ENCODE measurements around the gene CCDC43.

Gene CCDC43

DNA sequence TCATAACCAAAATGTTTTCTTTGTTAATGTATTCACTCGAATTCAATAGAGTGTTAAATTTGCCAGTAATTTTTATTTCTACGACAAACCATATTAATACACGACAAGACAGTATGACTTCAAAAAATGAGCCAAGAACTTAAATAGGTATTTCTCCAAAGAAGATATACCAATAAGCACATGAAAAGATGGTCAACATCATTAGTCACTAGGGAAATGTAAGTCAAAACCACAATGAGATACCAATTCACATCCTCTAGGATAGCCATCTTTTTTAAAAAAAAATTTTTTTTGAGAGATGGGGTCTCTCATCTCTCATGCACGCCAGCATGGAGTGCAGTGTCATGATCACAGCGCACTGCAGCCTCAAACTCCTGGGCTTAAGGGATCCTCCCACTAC lies 38.3 kb downstream of the CCDC43 start:
- TF ChIP-seq, protein P1, sequence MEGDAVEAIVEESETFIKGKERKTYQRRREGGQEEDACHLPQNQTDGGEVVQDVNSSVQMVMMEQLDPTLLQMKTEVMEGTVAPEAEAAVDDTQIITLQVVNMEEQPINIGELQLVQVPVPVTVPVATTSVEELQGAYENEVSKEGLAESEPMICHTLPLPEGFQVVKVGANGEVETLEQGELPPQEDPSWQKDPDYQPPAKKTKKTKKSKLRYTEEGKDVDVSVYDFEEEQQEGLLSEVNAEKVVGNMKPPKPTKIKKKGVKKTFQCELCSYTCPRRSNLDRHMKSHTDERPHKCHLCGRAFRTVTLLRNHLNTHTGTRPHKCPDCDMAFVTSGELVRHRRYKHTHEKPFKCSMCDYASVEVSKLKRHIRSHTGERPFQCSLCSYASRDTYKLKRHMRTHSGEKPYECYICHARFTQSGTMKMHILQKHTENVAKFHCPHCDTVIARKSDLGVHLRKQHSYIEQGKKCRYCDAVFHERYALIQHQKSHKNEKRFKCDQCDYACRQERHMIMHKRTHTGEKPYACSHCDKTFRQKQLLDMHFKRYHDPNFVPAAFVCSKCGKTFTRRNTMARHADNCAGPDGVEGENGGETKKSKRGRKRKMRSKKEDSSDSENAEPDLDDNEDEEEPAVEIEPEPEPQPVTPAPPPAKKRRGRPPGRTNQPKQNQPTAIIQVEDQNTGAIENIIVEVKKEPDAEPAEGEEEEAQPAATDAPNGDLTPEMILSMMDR (conservative IDR thresholded peaks at IDR 0.05; ENCODE audit: low read depth, low read length): no peak
- no peak for DNase-seq (ENCODE audit: low read depth)
- no peak overlapping the region for H3K4me3 ChIP-seq (ENCODE audit: low read length)

GRCh38 chr17:44648963-44649362 lies 40.6 kb downstream of the CCDC43 start:
- TF ChIP-seq, protein P1 (conservative IDR thresholded peaks at IDR 0.05; ENCODE audit: low read depth, low read length): no peak
- DNase-seq (ENCODE audit: low read depth): no peak
- H3K4me3 ChIP-seq (ENCODE audit: low read length): no peak overlapping the region

DNA sequence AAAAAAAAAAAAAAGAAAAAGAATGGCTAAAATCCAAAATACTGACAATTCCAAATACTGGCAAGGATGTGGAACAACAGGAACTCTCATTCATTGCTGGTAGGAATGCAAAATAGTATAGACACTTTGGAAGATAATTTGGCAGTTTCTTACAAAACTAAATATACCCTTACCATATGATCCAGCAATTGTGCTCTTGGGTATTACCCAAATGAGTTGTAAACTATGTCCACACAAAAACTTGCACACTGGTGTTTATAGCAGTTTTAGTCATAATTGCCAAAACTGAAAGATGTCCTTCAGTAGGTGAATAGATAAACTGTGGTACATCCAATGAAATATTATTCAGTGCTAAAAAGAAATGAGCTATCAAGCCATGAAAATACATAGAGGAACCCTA lies 41.8 kb downstream of the CCDC43 start:
- TF ChIP-seq, protein P1 (conservative IDR thresholded peaks at IDR 0.05; ENCODE audit: low read depth, low read length): no peak
- no peak overlapping the region for H3K4me3 ChIP-seq (ENCODE audit: low read length)
- no peak for DNase-seq (ENCODE audit: low read depth)

- TF ChIP-seq, protein P1 (conservative IDR thresholded peaks at IDR 0.05; ENCODE audit: low read depth, low read length): no peak
- no peak for DNase-seq (ENCODE audit: low read depth)
Observed at GRCh38 chr17:44646280-44646679, 43.3 kb downstream of the CCDC43 start.

DNA sequence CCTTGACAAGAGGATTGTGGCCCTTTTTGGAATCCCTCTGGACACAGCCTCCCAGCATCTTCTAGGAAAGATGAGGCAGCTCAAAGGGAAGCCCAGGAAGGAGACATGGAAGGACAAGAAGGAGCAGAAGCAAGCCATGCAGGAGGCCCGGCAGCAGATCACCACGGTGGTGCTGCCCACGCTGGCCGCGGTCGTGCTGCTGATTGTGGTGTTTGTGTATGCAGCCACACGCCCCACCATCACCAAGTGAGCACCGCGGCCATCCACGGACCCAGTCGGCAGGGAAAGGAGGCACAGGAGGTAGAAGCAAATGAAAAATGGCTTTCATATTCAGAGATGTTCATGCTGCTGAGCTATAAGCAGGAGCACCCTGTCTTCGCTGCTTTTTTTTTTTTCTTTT lies 44.2 kb downstream of the CCDC43 start:
- no peak overlapping the region for H3K4me3 ChIP-seq (ENCODE audit: low read length)
- no peak for DNase-seq (ENCODE audit: low read depth)
- TF ChIP-seq, protein P1 (conservative IDR thresholded peaks at IDR 0.05; ENCODE audit: low read depth, low read length): no peak

More at GRCh38 chr17:44646280-44646679, 43.3 kb downstream of the CCDC43 start:
- H3K4me3 ChIP-seq (ENCODE audit: low read length): no peak overlapping the region

DNA sequence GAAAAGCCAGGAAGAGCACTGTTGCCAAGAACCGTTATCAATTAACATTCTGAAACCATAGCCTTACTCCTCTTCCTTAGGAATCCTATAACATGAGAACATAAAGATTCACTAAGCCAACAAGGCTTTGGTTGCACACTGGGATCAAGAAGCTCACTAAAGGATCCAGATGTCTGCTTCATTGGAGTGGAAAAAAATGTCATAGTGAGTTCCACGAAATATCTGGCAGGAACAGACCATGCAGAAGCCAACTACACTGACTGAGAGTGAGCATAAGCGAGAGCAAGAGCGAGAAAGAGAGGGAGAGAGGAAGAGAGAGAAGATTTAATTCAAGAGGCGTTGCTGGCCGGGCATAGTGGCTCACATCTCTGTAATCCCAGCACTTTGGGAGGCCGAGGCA lies 46.7 kb downstream of the CCDC43 start:
- DNase-seq (ENCODE audit: low read depth): no peak
- TF ChIP-seq, protein P1 (conservative IDR thresholded peaks at IDR 0.05; ENCODE audit: low read depth, low read length): no peak
- no peak overlapping the region for H3K4me3 ChIP-seq (ENCODE audit: low read length)

- H3K4me3 ChIP-seq (ENCODE audit: low read length): no peak overlapping the region
- no peak for DNase-seq (ENCODE audit: low read depth)
- TF ChIP-seq, protein P1 (conservative IDR thresholded peaks at IDR 0.05; ENCODE audit: low read depth, low read length): no peak
Observed at GRCh38 chr17:44637066-44637465, 52.5 kb downstream of the CCDC43 start.
